Tibial nerve (tissue), 4 donors: ENCODE results near the gene MAD2L2. TPM values are rescaled to one million over a fixed set of nuclear protein-coding genes. Genes with fewer than 3 reads are reported as not detected.
A peak's percentile ranks its signal among the peaks of the same experiment; 100 is the strongest.

Experiments
- DNase-seq, 2 donors: peaks; one replicate each; pipeline ENCODE4 v3.0.0-alpha.2; 2019; ENCODE audit warnings: low spot score in 2 of 2
- H3K27ac ChIP-seq, 4 donors: fragments of 200-600 bp; sonication (generic) in 3 of 4; one replicate each; pipeline ENCODE4 v1.5.1; 2017 to 2019; ENCODE audit warnings: mild to moderate bottlenecking in 1 of 4
- H3K27me3 ChIP-seq, 2 donors: fragments of 200-600 bp; sonication (generic) in 1 of 2; one replicate each; pipeline versions ENCODE4 v1.5.1 to v1.6.0; 2017 to 2019
- H3K36me3 ChIP-seq, 3 donors: fragments of 200-600 bp; sonication (generic); one replicate each; pipeline ENCODE4 v1.5.1; 2018 to 2019
- H3K4me1 ChIP-seq, 4 donors: fragments of 200-600 bp; sonication (generic) in 3 of 4; one replicate each; pipeline ENCODE4 v1.5.1; 2017 to 2019
- H3K4me3 ChIP-seq, 4 donors: fragments of 200-600 bp; sonication (generic) in 3 of 4; one replicate each; pipeline ENCODE4 v1.5.1; 2017 to 2019; ENCODE audit warnings: mild to moderate bottlenecking in 1 of 4, moderate library complexity in 1 of 4
- H3K9me3 ChIP-seq, 4 donors: fragments of 200-600 bp; sonication (generic) in 3 of 4; one replicate each; pipeline ENCODE4 v1.5.1; 2017 to 2019
- CTCF ChIP-seq, 5 experiments: fragments of 200-600 bp in 3 of 5; fragments of 450-650 bp in 2 of 5; sonication (generic) in 3 of 5; IDR thresholded peaks; one replicate each; pipeline ENCODE4 v1.5.1; 2016 to 2019; ENCODE audit warnings: antibody characterized with exemption in 5 of 5, mild to moderate bottlenecking in 3 of 5, moderate library complexity in 2 of 5
- EP300 ChIP-seq, 2 donors: sonication (generic); formaldehyde crosslinking; IDR thresholded peaks; one replicate each; pipeline ENCODE4 v1.6.1; 2017; ENCODE audit warnings: antibody characterized with exemption in 2 of 2, mild to moderate bottlenecking in 1 of 2
- POLR2A ChIP-seq, 2 donors: fragments of 450-650 bp; IDR thresholded peaks; one replicate each; pipeline ENCODE4 v1.6.1; 2017; ENCODE audit warnings: antibody characterized with exemption in 2 of 2, mild to moderate bottlenecking in 2 of 2, moderate library complexity in 2 of 2
- WGBS, 2 donors: methylation state at CpG; one replicate each; pipeline ENCODE4 v1.1.5; 2018; 5-methylcytosine and 5-hydroxymethylcytosine counted together
- total RNA-seq, 4 donors: library from RNA; depleted of rRNA; stranded (reverse); fragments of >200 nt; gene quantifications; one replicate each; pipeline ENCODE4 v1.1.0, GENCODE V29; 2016

The MAD2L2 gene
- total RNA-seq, 4 donors from 2014 or later: 28.2 to 56.1 (median 32.3) TPM

GRCh38 chr1:11682287-11682771 is 1.4 kb upstream of the MAD2L2 start:
- DNase-seq: no peak
- Histone ChIP-seq H3K4me3 (no peak overlapping the region), H3K27ac (peak overlapping the region in 2 of 4 donors; percentile 88 to 95), H3K4me1 (peaks cover 0 to 28% (median 4%) of the 10 kb centered on the region in 4 donors), H3K36me3 (peaks cover 0 to 6% (median 0%) of the 10 kb centered on the region in 3 donors), H3K9me3 (no peaks in the 10 kb centered on the region), H3K27me3 (no peaks in the 10 kb centered on the region)
- TF ChIP-seq CTCF (IDR thresholded peaks at IDR 0.05): no peak
- TF ChIP-seq EP300 (IDR thresholded peaks at IDR 0.05): no peak
- TF ChIP-seq POLR2A (IDR thresholded peaks at IDR 0.05): no peak
- 36 to 42% methylated on average over 7 of the region's 7 CpGs for WGBS, 2 donors

- H3K9me3 ChIP-seq: no peaks in the 10 kb centered on the region
- H3K36me3 ChIP-seq: peaks cover 0 to 25% (median 6%) of the 10 kb centered on the region in 3 donors
- TF ChIP-seq EP300 (IDR thresholded peaks at IDR 0.05) (no peak), POLR2A (IDR thresholded peaks at IDR 0.05) (no peak), CTCF (IDR thresholded peaks at IDR 0.05) (no peak)
- H3K27me3 ChIP-seq: no peaks in the 10 kb centered on the region
- no peak for DNase-seq
- H3K4me1 ChIP-seq: peaks cover 0 to 28% (median 4%) of the 10 kb centered on the region in 4 donors
- peak overlapping the region; percentile 61 to 97 (median 82) for H3K4me3 ChIP-seq
- WGBS, 2 donors: 12 to 19% methylated on average over 16 to 52 of the region's 65 CpGs
- peak overlapping the region; percentile 58 to 95 (median 86) for H3K27ac ChIP-seq
Observed at GRCh38 chr1:11680270-11681070, 478 bp downstream of the MAD2L2 start.

- H3K27ac ChIP-seq: no peak overlapping the region
- H3K27me3 ChIP-seq: no peaks in the 10 kb centered on the region
- H3K4me3 ChIP-seq: no peak overlapping the region
- peaks cover 2 to 45% (median 13%) of the 10 kb centered on the region in 3 donors for H3K36me3 ChIP-seq
- WGBS, 2 donors: 95 to 97% methylated on average over 2 of the region's 2 CpGs
- peaks cover 0 to 28% (median 4%) of the 10 kb centered on the region in 4 donors for H3K4me1 ChIP-seq
- TF ChIP-seq EP300 (IDR thresholded peaks at IDR 0.05) (no peak), CTCF (IDR thresholded peaks at IDR 0.05) (no peak), POLR2A (IDR thresholded peaks at IDR 0.05) (no peak)
- H3K9me3 ChIP-seq: no peaks in the 10 kb centered on the region
- DNase-seq: no peak
Observed at GRCh38 chr1:11678442-11678841, 2.5 kb downstream of the MAD2L2 start.

GRCh38 chr1:11676386-11677103 is 4.4 kb downstream of the MAD2L2 start:
- peaks cover 0 to 16% (median 4%) of the 10 kb centered on the region in 4 donors for H3K4me1 ChIP-seq
- 76 to 86% methylated on average over 10 of the region's 10 CpGs for WGBS, 2 donors
- no peak for DNase-seq
- no peaks in the 10 kb centered on the region for H3K27me3 ChIP-seq
- TF ChIP-seq POLR2A (IDR thresholded peaks at IDR 0.05) (no peak), EP300 (IDR thresholded peaks at IDR 0.05) (no peak), CTCF (IDR thresholded peaks at IDR 0.05) (no peak)
- no peaks in the 10 kb centered on the region for H3K9me3 ChIP-seq
- no peak overlapping the region for H3K4me3 ChIP-seq
- no peak overlapping the region for H3K27ac ChIP-seq
- peaks cover 2 to 64% (median 16%) of the 10 kb centered on the region in 3 donors for H3K36me3 ChIP-seq
